ENCODE results near the gene FOXRED2.
"Not testable (repeated sequence)": the region's sequence is repeated elsewhere in the genome, so short reads cannot be mapped to it uniquely, and the experiment has no call there.

Gene FOXRED2

DNA sequence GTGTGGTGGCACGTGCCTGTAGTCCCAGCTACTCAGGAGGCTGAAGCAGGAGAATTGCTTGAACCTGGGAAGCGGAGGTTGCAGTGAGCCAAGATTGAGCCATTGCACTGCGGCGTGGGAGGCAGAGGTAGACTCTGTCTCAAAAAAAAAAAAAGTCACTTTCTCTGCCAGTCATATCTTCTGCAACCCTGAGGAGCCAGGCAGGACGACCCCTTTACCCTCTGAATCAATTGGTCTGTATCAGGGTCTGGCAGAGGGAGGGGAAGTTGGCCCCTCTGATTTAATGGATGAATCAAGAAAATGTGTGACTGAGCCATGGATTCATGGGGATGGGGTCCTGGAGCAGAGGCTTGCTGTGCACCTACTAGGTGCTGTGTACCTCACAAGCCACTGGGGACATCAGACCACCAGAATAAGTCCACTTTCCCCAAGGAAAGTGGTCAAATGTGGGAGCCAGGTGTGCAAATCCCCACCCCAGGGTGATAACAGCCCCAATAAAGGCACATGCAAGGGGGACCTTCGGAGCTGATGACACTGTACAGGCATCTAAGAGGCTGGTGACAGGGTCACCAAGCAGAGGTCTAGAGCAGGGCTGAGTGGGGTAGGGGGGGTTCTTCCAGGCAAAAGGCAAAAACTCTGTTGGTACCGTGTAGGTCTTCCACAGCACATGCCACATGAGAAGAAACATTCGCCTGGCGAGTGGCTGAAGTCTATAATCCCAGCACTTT lies 54.4 kb downstream of the FOXRED2 start:
- no peak for DNase-seq (ENCODE audit: low read depth in 4 of 4, low spot score in 1 of 4)

DNA sequence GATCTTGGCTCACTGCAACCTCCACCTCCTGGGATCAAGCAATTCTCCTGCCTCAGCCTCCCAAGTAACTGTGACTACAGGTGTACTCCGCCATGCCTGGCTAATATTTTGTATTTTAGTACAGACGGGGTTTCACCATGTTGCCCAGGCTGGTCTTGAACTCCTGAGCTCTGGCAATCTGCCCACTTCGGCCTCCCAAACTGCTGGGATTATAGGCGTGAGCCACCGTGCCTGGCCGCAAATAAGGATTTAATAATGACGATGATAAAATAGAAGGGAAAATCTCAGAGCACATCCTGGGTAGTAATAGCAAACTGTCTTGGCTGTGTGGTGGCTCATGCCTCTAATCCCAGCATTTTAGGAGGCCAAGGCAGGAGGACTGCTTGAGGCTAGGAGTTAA lies 55.9 kb downstream of the FOXRED2 start:
- not testable (repeated sequence) for DNase-seq (ENCODE audit: low read depth in 4 of 4, low spot score in 1 of 4)

DNA sequence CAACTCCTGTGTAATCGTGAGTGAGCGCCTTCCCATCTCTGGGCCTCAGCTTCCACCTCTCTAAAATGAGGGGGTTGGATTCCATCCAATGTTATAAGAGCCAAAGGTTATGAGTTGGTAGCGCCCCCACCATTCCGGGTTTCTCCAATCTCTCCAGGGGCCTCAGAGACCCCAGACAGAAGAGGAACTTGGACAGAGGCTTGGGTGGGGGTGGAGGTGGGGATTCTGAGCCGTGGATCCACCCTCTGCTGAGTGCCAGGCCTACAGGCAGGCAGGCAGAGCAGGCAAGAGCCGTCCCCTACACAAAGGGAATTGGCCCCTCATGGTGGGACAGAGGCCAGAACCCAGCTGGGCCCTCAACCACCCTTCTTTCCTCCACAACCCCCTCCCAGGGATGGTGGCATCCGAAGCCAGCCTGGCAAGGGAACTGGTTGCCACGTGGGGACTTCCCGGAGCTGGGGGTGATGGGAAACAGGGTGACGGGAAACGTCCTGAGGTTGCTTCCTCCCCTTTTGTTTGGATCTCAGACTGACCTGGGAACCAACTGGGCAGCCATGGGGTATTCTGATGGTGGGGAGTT lies 57.2 kb downstream of the FOXRED2 start:
- no peak for DNase-seq (ENCODE audit: low read depth in 4 of 4, low spot score in 1 of 4)

DNA sequence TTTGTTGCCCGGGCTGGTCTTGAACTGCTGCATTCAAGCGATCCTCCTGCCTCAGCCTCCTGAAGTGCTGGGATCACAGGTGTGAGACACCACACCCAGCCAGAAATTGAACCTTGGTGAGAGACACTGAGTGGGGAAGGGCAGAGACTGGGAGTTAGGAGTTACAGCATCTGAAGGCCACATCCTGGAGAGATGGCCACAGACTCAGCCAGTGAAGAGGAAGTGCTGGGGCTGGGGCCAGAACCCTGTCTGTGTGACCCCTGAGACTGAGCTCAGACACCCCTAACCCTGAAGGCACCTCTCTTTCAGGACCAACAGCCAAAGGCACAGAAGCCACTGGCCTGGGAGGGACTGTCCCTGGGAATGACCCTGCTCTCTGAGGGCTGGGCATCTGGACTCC lies 59.2 kb downstream of the FOXRED2 start:
- no peak for DNase-seq (ENCODE audit: low read depth in 4 of 4, low spot score in 1 of 4)

DNA sequence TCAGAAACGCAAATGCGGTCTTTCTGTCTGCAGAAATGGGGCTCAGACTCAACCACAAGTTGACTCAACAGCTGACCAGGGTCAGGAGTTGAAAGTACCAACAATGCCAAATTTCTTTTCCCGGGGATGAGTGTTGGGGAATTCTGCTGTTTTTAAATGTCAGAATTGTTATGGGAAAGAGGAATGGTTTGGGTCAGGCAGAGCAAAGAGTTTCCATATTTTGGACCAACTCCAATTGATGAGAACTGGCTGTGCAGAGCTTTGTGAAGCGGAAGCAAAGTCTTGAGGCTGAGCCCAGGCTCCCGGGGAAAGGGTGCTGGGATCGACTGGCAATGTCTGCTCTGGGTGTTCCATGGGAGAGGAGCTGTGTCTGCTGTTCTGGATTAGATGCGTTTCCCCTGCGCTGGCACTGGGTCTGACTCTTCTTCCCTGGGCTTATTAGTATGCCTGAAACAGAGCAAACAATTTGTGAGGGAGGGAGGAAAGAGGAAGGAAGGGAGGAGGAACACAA lies 61.6 kb downstream of the FOXRED2 start:
- DNase-seq (ENCODE audit: low read depth in 4 of 4, low spot score in 1 of 4) = no peak

DNA sequence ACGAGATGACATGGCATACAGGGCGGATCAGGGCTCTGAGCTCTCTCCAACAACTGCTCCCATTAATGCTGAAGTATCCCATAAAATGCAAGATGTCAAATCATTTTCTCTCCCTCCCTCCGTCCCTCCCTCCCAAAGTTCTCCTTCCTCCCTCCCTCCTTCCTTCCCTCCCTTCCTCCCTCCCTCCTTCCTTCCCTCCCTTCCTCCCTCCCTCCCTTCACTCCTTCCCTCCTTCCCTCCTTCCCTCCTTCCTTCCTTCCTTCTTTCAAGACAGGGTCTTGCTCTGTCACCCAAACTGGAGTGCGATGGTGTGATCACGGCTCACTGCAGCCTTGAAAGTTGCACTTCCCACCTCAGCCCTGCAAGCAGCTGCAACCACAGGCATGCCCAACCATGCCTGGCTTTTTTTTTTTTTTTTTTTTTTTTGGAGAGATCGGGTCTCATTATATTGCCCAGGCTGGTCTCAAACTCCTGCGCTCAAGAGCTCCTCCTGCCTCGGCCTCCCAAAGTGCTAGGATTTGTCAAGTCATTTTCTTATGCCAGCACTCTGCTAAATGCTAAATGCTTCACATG lies 63.6 kb downstream of the FOXRED2 start:
- no peak for DNase-seq (ENCODE audit: low read depth in 4 of 4, low spot score in 1 of 4)

DNA sequence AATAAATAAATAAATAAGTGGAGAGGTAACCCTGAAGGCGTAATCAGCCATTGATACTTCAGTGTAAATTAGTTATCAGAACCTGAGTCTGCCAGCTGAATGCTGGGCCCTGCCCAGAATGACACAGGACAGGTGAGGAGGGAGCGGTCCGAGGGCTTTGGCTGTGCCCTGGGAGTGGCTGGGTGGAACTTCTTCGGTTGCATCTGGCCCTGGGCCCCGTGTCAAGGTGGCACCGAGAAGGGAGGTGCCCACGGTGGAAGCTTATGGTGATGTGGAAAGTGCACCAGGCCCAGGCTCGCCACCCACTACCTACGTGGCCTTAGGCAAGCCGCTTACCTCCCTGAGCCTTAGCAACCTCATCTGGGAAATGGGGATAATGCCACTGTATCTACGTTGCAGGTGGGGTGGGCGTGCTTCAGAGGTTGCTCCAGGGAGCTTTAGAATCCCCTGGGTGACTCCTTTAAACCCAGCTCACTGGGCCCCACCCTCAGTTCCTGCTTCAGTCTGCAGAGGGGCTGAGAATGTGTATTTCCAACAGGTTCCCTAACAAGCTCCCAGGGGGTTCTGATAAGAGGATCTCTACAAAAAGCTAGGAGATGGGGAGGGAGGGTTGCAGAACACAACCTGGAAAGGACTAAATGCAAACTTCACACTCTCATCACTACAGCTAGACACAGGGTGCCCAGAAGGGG lies 64.2 kb downstream of the FOXRED2 start:
- DNase-seq (ENCODE audit: low read depth in 4 of 4, low spot score in 1 of 4) = no peak

DNA sequence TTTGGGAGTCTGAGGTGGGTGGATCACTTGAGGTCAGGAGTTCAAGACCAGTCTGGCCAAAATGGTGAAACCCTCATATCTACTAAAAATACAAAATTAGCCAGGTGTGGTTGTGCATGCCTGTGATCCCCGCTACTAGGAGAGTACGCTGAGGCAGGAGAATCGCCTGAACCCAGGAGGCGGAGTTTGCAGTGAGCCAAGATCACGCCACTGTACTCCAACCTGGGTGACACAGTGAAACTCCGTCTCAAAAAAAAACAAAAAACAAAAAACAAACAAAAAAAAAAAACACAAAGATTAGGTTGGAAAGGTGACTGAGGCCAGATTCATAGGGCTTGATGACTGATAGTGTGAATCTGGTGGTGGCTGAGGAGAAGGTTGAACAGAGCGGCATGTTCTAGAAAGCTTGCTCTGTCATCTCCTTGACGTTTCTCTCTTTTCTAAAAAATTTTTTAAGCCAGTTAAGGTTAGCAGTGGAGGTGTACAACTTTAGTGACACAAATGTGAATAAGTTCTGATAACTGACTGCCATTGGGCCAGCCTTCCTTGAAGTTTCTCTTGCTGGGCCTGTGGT lies 66.3 kb downstream of the FOXRED2 start:
- DNase-seq (ENCODE audit: low read depth in 4 of 4, low spot score in 1 of 4) = no peak

DNA sequence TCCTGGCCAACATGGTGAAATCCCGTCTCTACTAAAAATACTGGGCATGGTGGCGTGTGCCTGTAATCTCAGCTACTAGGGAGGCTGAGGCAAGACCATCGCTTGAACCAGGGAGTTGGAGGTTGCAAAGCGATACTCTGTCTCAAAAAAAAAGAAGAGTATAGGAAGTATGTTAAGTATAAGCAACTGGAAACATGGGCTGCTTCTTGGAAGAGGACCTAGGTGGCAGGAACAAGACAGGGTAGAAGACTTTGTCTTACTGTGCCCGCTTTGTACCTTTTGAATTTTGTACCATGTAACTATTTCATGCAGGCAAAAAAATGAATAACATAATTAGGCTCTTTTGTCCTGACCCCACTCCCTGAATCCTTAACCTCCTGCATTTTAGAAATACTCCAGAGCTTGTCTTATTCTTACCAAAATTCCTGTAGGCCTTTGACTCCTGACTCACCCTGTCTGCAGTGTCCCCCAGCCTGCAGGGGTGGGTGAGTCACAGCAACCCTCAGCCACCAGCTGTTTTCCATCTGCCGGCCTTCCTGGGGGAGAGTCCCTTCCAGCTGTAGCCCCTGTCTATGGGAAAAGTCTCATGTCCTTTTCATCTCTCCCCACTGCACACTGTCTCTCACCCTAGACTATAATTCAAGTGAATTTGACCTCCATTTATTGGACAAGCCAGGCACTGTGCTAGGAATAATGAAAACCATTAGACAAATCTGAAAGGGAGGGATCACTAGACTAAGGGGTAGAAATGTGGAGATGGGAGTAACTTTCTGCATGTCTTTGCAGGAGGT lies 67.2 kb downstream of the FOXRED2 start:
- DNase-seq (ENCODE audit: low read depth in 4 of 4, low spot score in 1 of 4) = no peak
